Transverse colon (tissue), 4 donors: ENCODE measurements around the gene ATP1A2. TPM values are rescaled to one million over a fixed set of nuclear protein-coding genes. Genes with fewer than 3 reads are reported as not detected.

ENCODE experiments used
- DNase-seq: peaks from one replicate; pipeline ENCODE4 v3.0.0-alpha.2; 2019
- H3K27ac ChIP-seq, 4 donors: fragments of 200-600 bp; sonication (generic); 2 replicates each; pipeline ENCODE4 v1.5.1; 2016 to 2018; ENCODE audit warnings: inconsistent platforms in 4 of 4
- H3K27me3 ChIP-seq: fragments of 200-600 bp; sonication (generic); 2 replicates; pipeline ENCODE4 v1.5.1; 2017; ENCODE audit warnings: inconsistent platforms
- H3K36me3 ChIP-seq, 4 donors: fragments of 200-600 bp; sonication (generic); 2 replicates each; pipeline ENCODE4 v1.5.1; 2017 to 2019; ENCODE audit warnings: inconsistent platforms in 4 of 4
- H3K4me1 ChIP-seq, 4 donors: fragments of 200-600 bp; sonication (generic); 2 replicates each; pipeline ENCODE4 v1.5.1; 2017 to 2020; ENCODE audit warnings: inconsistent platforms in 4 of 4
- H3K4me3 ChIP-seq, 4 donors: fragments of 200-600 bp; sonication (generic); 1 replicate in 1 of 4; 2 replicates in 3 of 4; pipeline versions ENCODE4 v1.5.1 to v1.6.1; 2017 to 2019; ENCODE audit warnings: inconsistent platforms in 4 of 4
- H3K9me3 ChIP-seq, 2 donors: fragments of 200-600 bp; sonication (generic); 2 replicates each; pipeline ENCODE4 v1.5.1; 2017 to 2019; ENCODE audit warnings: inconsistent platforms in 2 of 2
- CTCF ChIP-seq, 5 experiments: fragments of 200-600 bp in 3 of 5; fragments of 450-650 bp in 2 of 5; sonication (generic) in 3 of 5; IDR thresholded peaks; 1 replicate in 2 of 5; 2 replicates in 3 of 5; pipeline ENCODE4 v1.5.1; 2016 to 2017; ENCODE audit warnings: antibody characterized with exemption in 5 of 5, inconsistent platforms in 3 of 5, mild to moderate bottlenecking in 2 of 5, moderate library complexity in 1 of 5
- EP300 ChIP-seq: sonication (generic); formaldehyde crosslinking; IDR thresholded peaks from one replicate; pipeline ENCODE4 v1.6.1; 2017; ENCODE audit warnings: antibody characterized with exemption, low read depth
- POLR2A ChIP-seq: fragments of 450-650 bp; IDR thresholded peaks from one replicate; pipeline ENCODE4 v1.6.1; 2016; ENCODE audit warnings: antibody characterized with exemption, mild to moderate bottlenecking, moderate library complexity
- POLR2AphosphoS5 ChIP-seq, 3 donors: sonication (generic); formaldehyde crosslinking; IDR thresholded peaks; one replicate each; pipeline ENCODE4 v1.6.1; 2016; ENCODE audit warnings: antibody characterized with exemption in 3 of 3
- WGBS, 2 donors: methylation state at CpG; one replicate each; pipeline ENCODE4 v1.1.5; 2018; ENCODE audit warnings: low coverage in 1 of 2; 5-methylcytosine and 5-hydroxymethylcytosine counted together
- in situ Hi-C, 4 donors: fragments of 200-750 bp; cut with MboI; loops; one replicate each; pipeline versions ENCODE4 v1.15.0 to v1.15.1; 2017; ENCODE audit warnings: low sequenced_read_pairs in 3 of 4, low pct_ligation_motif_present in 1 of 4, low pct_unique_long_range_greater_than_20kb in 1 of 4
- intact Hi-C: fragments of 100-400 bp; cut with DNase I; formaldehyde crosslinking; loops from one replicate; pipeline ENCODE4 v1.15.1; 2023; ENCODE audit warnings: low total_unique reads
- total RNA-seq, 4 donors: library from RNA; depleted of rRNA; stranded (reverse); fragments of >200 nt; gene quantifications; one replicate each; pipeline ENCODE4 v1.1.0, GENCODE V29; 2016

The ATP1A2 gene
- total RNA-seq, 4 donors from 2014 or later: 11.4 to 40.8 (median 23.1) TPM

- DNase-seq: no peak
- WGBS, 2 donors: 67 to 70% methylated on average over 2 of the region's 2 CpGs
- Histone ChIP-seq H3K27ac (no peak overlapping the region), H3K36me3 (no peaks in the 10 kb centered on the region), H3K9me3 (no peaks in the 10 kb centered on the region), H3K27me3 (peaks cover 53% of the 10 kb centered on the region), H3K4me3 (no peak overlapping the region), H3K4me1 (peaks cover under 1 to 4% (median 1%) of the 10 kb centered on the region in 4 donors)
- intact Hi-C loops: no loop called here
- in situ Hi-C loops: no loop called here
- TF ChIP-seq CTCF (IDR thresholded peaks at IDR 0.05) (no peak), POLR2A (no peak), EP300 (no peak), POLR2AphosphoS5 (IDR thresholded peaks at IDR 0.05) (no peak)
These were observed 39.7 kb upstream of the ATP1A2 start for GRCh38 chr1:160075836-160076235.

GRCh38 chr1:160076295-160076694, 39.3 kb upstream of the ATP1A2 start:
- in situ Hi-C loops: no loop called here
- TF ChIP-seq POLR2AphosphoS5 (IDR thresholded peaks at IDR 0.05) (no peak), CTCF (IDR thresholded peaks at IDR 0.05) (no peak), POLR2A (no peak), EP300 (no peak)
- DNase-seq: no peak
- 86 to 93% methylated on average over 3 of the region's 3 CpGs for WGBS, 2 donors
- Histone ChIP-seq H3K27ac (no peak overlapping the region), H3K9me3 (no peaks in the 10 kb centered on the region), H3K4me1 (peaks cover 0 to 3% (median 0%) of the 10 kb centered on the region in 4 donors), H3K27me3 (peaks cover 53% of the 10 kb centered on the region), H3K36me3 (no peaks in the 10 kb centered on the region), H3K4me3 (no peak overlapping the region)
- intact Hi-C loops: no loop called here

- H3K4me1 ChIP-seq: peaks cover 0 to 3% (median 0%) of the 10 kb centered on the region in 4 donors
- H3K4me3 ChIP-seq: no peak overlapping the region
- in situ Hi-C loops (no loop called here), intact Hi-C loops (no loop called here)
- no peak for DNase-seq
- TF ChIP-seq EP300 (no peak), POLR2AphosphoS5 (IDR thresholded peaks at IDR 0.05) (no peak), CTCF (IDR thresholded peaks at IDR 0.05) (no peak), POLR2A (no peak)
- no peaks in the 10 kb centered on the region for H3K9me3 ChIP-seq
- H3K36me3 ChIP-seq: no peaks in the 10 kb centered on the region
- H3K27ac ChIP-seq: no peak overlapping the region
- peaks cover 53% of the 10 kb centered on the region for H3K27me3 ChIP-seq
These were observed 38.1 kb upstream of the ATP1A2 start for GRCh38 chr1:160077486-160077885.

- WGBS, 2 donors: 20 to 51% methylated on average over 2 to 8 of the region's 8 CpGs
- H3K9me3 ChIP-seq: no peaks in the 10 kb centered on the region
- no peaks in the 10 kb centered on the region for H3K36me3 ChIP-seq
- peak; percentile 62 for DNase-seq
- H3K27ac ChIP-seq: no peak overlapping the region
- in situ Hi-C loops: no loop called here
- H3K4me3 ChIP-seq: no peak overlapping the region
- peaks cover 0 to 4% (median 1%) of the 10 kb centered on the region in 4 donors for H3K4me1 ChIP-seq
- TF ChIP-seq POLR2AphosphoS5 (IDR thresholded peaks at IDR 0.05): no peak
- TF ChIP-seq POLR2A: no peak
- peak; percentile 57 to 79 (median 59) for TF ChIP-seq CTCF (IDR thresholded peaks at IDR 0.05)
- TF ChIP-seq EP300: no peak
- intact Hi-C loops: no loop called here
- peaks cover 60% of the 10 kb centered on the region for H3K27me3 ChIP-seq
These were observed 36.9 kb upstream of the ATP1A2 start for GRCh38 chr1:160078512-160079195.
